Activated naive CD8-positive, alpha-beta T cell (primary cell): ENCODE data around the gene DDX23.

Source experiments
- H3K27ac Mint-ChIP-seq: one replicate; pipeline ENCODE4 v1.8.0; 2021; ENCODE audit warnings: mixed read lengths
- H3K27me3 Mint-ChIP-seq: one replicate; pipeline ENCODE4 v1.8.0; 2021; ENCODE audit warnings: mixed read lengths
- H3K36me3 Mint-ChIP-seq: one replicate; pipeline ENCODE4 v1.8.0; 2021; ENCODE audit warnings: mixed read lengths
- H3K4me1 Mint-ChIP-seq: one replicate; pipeline ENCODE4 v1.8.0; 2021; ENCODE audit warnings: low read depth, mixed read lengths
- H3K4me3 Mint-ChIP-seq: one replicate; pipeline ENCODE4 v1.8.0; 2021; ENCODE audit warnings: mild to moderate bottlenecking, mixed read lengths
- H3K9me3 Mint-ChIP-seq: one replicate; pipeline ENCODE4 v1.8.0; 2021; ENCODE audit warnings: low read depth, mixed read lengths

Gene DDX23

DNA sequence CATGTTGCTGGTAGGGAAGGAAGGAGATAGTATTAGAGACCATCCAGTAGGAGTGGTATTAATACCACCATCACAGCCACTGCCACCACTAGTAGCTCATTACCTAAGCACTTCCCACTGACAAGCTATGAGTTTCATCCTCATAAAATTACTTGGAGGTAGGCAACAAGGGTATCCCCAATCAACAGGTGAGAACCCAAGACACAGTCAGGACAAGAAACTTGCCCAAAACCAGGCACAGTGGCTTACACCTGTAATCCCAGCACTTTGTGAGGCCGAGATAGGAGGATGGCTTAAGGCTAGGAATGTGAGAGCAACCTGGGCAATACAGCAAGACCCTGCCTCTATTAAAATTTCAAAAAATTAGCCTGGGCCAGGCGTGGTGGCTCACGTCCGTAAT is 68.5 kb downstream of the DDX23 start:
- Mint-ChIP-seq H3K4me1 (no peaks in the 10 kb centered on the region), H3K27ac (no peak overlapping the region), H3K27me3 (peaks cover 20% of the 10 kb centered on the region), H3K36me3 (no peaks in the 10 kb centered on the region), H3K4me3 (no peak overlapping the region), H3K9me3 (no peaks in the 10 kb centered on the region)

DNA sequence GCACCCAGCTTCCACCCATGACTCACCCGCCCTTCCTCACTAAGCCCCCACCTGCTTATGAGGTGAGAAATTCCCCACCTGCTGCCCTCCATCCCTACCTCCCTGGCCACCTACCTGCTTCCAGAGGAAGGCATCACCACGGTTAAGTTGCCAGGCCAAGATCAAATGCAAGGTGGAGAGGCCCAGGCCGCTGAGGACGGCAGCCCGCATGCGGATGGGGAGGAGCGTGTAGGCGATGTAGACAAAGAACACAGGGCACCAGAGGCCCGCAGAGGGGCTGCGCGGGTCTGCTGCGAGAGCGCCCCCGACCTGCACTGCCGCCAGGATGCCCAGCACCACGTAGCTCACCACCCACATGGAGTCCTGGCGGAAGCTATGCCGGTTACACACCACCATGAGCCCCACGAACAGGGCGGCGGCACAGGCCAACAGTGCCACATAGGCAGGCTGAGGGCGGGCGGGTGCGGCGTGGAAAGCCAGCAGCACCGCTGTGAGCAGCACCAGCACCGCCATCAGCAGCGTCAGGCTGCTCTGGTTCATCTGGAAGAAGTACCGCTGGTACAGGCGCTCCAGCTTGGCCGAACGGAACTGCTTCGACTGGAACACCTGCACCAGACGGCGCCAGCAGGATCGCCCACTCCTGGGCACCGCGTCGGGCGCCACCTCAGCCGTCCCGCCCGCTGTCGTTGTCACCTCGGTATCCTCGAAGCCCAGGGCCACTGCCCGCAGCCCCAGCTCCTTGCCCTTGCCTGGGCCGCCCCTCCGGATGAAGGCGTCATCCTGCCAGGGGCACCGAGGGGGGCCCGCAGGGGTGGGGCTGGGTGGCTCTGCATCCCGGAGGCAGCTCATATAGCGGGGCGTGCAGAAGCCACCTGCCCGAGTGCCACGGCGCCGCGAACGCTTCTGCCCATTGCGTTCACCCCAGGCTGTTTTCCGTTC is 69.2 kb downstream of the DDX23 start:
- no peak overlapping the region for H3K4me3 Mint-ChIP-seq
- H3K27me3 Mint-ChIP-seq, result peaks cover 16% of the 10 kb centered on the region
- no peaks in the 10 kb centered on the region for H3K36me3 Mint-ChIP-seq
- H3K9me3 Mint-ChIP-seq, result no peaks in the 10 kb centered on the region
- no peaks in the 10 kb centered on the region for H3K4me1 Mint-ChIP-seq
- no peak overlapping the region for H3K27ac Mint-ChIP-seq

DNA sequence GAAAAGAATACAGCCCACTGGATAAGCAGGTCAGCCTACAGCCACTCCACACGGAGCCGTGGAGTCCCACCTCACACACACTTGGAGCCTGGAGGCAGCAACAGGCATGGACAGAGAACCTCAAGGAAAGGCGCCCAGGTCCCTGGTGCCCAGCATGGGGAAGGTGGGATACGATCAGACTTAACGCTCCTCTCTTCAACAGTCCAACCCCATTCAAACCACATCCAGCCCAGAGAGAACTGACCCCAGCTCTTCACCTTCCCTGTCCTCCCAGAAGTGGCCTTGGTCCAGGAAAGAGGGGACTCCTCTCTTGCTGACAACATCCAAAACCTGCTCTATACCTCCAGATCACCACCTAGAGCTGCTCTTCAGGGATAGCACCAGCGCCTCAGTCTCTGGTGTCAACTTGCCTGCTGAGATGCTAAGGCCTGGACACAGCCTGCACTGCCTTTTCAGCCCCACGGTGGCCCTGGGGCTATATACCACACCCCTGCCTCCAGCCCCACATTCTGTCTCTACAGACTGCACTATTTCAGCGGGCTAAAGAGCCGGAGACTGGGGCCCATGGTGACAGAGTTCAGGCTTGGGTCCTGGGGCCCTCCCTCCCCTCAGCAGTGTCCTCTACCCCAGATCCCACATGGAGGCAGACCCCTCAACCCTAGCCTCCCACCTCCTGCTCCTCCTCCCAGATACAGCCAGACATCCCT is 70.1 kb downstream of the DDX23 start:
- no peaks in the 10 kb centered on the region for H3K4me1 Mint-ChIP-seq
- H3K9me3 Mint-ChIP-seq, result no peaks in the 10 kb centered on the region
- H3K4me3 Mint-ChIP-seq, result no peak overlapping the region
- peaks cover 8% of the 10 kb centered on the region for H3K27me3 Mint-ChIP-seq
- no peaks in the 10 kb centered on the region for H3K36me3 Mint-ChIP-seq
- no peak overlapping the region for H3K27ac Mint-ChIP-seq

DNA sequence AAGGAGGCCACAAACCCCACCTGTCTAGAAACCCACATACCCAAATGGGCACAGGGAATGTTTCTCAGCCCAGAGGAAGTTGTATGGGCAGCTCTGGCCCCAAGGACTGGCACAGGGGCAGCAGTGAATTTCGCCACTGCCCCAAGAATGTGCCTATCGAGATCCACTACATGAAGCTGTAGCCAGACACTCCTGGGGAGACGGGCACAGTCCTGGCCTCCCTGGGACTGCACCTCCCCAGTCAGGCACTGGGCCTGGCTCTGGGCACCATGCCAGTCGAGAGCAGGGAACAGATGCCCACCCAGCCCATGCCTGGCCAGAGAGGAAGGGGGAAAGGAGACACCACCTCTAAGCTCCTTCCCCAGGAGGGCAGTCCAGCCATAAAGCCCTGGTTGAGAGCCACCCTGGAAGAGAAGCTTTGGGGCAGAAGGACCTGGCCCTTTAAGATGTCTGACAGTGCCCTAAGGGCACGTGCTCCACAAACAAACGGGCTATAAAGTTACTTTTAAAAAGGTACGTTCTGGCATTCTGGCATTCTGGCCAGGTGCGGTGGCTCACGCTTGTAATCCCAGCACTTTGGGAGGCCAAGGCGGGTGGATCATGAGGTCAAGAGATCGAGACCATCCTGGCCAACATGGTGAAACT is 71.5 kb downstream of the DDX23 start:
- H3K9me3 Mint-ChIP-seq, result no peaks in the 10 kb centered on the region
- H3K4me1 Mint-ChIP-seq, result no peaks in the 10 kb centered on the region
- no peak overlapping the region for H3K4me3 Mint-ChIP-seq
- H3K36me3 Mint-ChIP-seq, result no peaks in the 10 kb centered on the region
- H3K27ac Mint-ChIP-seq, result no peak overlapping the region
- H3K27me3 Mint-ChIP-seq, result peaks cover 2% of the 10 kb centered on the region

DNA sequence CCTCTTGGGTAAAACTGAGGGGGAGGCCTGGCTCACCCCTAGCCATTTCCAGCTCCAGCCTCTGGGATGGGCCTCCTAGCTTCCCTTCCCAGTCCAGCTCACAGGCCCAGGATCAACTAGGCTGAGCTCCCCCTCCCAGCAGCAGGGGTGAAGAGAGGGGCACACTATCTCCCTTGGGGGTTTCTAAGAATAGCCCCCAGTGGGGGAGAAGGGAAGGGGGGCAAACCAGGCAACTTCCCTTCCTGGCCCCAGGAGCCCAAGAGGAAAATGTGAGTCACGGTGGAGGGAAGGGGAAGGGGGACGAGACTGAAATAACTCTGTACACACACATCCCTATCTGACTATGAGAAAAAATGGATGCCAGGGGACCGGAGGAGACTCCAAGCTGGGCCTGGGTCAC is 72.1 kb downstream of the DDX23 start:
- Mint-ChIP-seq H3K36me3 (no peaks in the 10 kb centered on the region), H3K27ac (no peak overlapping the region)

More for the DNA sequence above, 72.1 kb downstream of the DDX23 start:
- Mint-ChIP-seq H3K4me3 (no peak overlapping the region), H3K27me3 (peaks cover 2% of the 10 kb centered on the region), H3K4me1 (no peaks in the 10 kb centered on the region), H3K9me3 (no peaks in the 10 kb centered on the region)
